H1 (cell line): ENCODE measurements around the gene GTF2IRD1. TPM values are rescaled to one million over a fixed set of nuclear protein-coding genes. Genes with fewer than 3 reads are reported as not detected.

Source experiments
- CTCF ChIA-PET: fragments of 300-600 bp; sonication (Branson Sonifier 250); formaldehyde crosslinking; loops from one replicate; lab custom pipeline; 2021; ENCODE audit not compliant: partially characterized antibody; lab: Charles Lee
- POLR2A ChIA-PET: fragments of 300-600 bp; sonication (Branson Sonifier 250); formaldehyde crosslinking; loops from one replicate; lab custom pipeline; 2021; ENCODE audit warnings: inconsistent platforms; ENCODE audit not compliant: partially characterized antibody; lab: Charles Lee
- DNase-seq, 2 experiments: peaks; one replicate each; pipeline versions ENCODE4 v3.0.0 to v3.0.0-alpha.2; 2010 to 2022; ENCODE audit warnings: low spot score in 2 of 2, low read depth in 1 of 2, mixed read lengths in 1 of 2
- FAIRE-seq: peaks from 2 replicates; lab custom pipeline; 2011; peaks lifted over from hg19 to GRCh38; lab: Jason Lieb, UNC
- H2AFZ ChIP-seq: 2 replicates; pipeline ENCODE4 v1.8.1; 2012; ENCODE audit warnings: low read length, inconsistent platforms
- H2AK5ac ChIP-seq: 2 replicates; pipeline ENCODE4 v1.6.1; 2013; ENCODE audit warnings: low read depth, low read length
- H2BK120ac ChIP-seq: replicated peaks from 2 replicates; pipeline ENCODE3; 2013; ENCODE audit warnings: low read depth, low read length, inconsistent platforms
- H2BK12ac ChIP-seq: 2 replicates; pipeline ENCODE4 v1.6.1; 2013; ENCODE audit warnings: low read depth, low read length
- H2BK15ac ChIP-seq: 2 replicates; pipeline ENCODE4 v1.6.1; 2013; ENCODE audit warnings: low read length
- H2BK20ac ChIP-seq: 2 replicates; pipeline ENCODE4 v1.6.1; 2013; ENCODE audit warnings: low read length
- H2BK5ac ChIP-seq: 2 replicates; pipeline ENCODE4 v1.6.1; 2013; ENCODE audit warnings: low read depth, low read length
- H3K14ac ChIP-seq: 2 replicates; pipeline ENCODE4 v1.6.1; 2013; ENCODE audit warnings: inconsistent platforms; ENCODE audit not compliant: insufficient read length
- H3K18ac ChIP-seq: 2 replicates; pipeline ENCODE4 v1.6.1; 2013; ENCODE audit warnings: low read length; ENCODE audit errors: extremely low read depth
- H3K23ac ChIP-seq: 2 replicates; pipeline ENCODE4 v1.6.1; 2013; ENCODE audit warnings: inconsistent platforms; ENCODE audit not compliant: insufficient read length
- H3K23me2 ChIP-seq: 2 replicates; pipeline ENCODE4 v1.6.1; 2013; ENCODE audit warnings: low read depth, low read length
- H3K27ac ChIP-seq: 2 replicates; pipeline ENCODE4 v1.6.1; 2011; ENCODE audit warnings: low read depth, low read length, inconsistent platforms
- H3K27me3 ChIP-seq, 4 experiments: replicated peaks in 1 of 4; 1 replicate in 1 of 4; 2 replicates in 3 of 4; pipeline versions ENCODE4 v1.6.1 to v1.8.1; 2011 to 2013; ENCODE audit warnings: low read length in 3 of 4, mild to moderate bottlenecking in 3 of 4, inconsistent platforms in 2 of 4, mixed read lengths in 2 of 4, moderate library complexity in 1 of 4; ENCODE audit not compliant: control insufficient read depth in 3 of 4, insufficient read depth in 3 of 4; ENCODE audit errors: extremely low read depth in 1 of 4
- H3K36me3 ChIP-seq, 4 experiments: 2 replicates each; pipeline versions ENCODE4 v1.6.1 to v1.8.1; 2011 to 2013; ENCODE audit warnings: mild to moderate bottlenecking in 4 of 4, low read length in 3 of 4, moderate library complexity in 2 of 4, control low read depth in 1 of 4, inconsistent platforms in 1 of 4; ENCODE audit not compliant: insufficient read depth in 4 of 4, control insufficient read depth in 2 of 4
- H3K4ac ChIP-seq: replicated peaks from 2 replicates; pipeline ENCODE3; 2013; ENCODE audit warnings: low read length, low read depth, mixed read lengths, inconsistent platforms; ENCODE audit not compliant: insufficient read length
- H3K4me1 ChIP-seq, 4 experiments: replicated peaks in 1 of 4; 1 replicate in 1 of 4; 2 replicates in 3 of 4; pipeline versions ENCODE4 v1.6.1 to v1.8.1; 2011 to 2013; ENCODE audit warnings: low read length in 3 of 4, inconsistent platforms in 2 of 4, mixed read lengths in 1 of 4; ENCODE audit not compliant: insufficient read depth in 4 of 4, control insufficient read depth in 3 of 4
- H3K4me2 ChIP-seq, 2 experiments: 2 replicates each; pipeline versions ENCODE4 v1.6.1 to v1.8.1; 2011 to 2013; ENCODE audit warnings: low read depth in 2 of 2, low read length in 2 of 2, control low read depth in 1 of 2, inconsistent platforms in 1 of 2, mild to moderate bottlenecking in 1 of 2; ENCODE audit not compliant: insufficient read depth in 1 of 2
- H3K4me3 ChIP-seq, 4 experiments: fragments of 200-600, 300-600 bp in 1 of 4; sonication (generic), shearing (Covaris generic), sonication (Bioruptor Twin) in 1 of 4; 2 replicates each; pipeline versions ENCODE4 v1.5.1 to v1.8.1; 2011 to 2016; ENCODE audit warnings: low read length in 4 of 4, low read depth in 3 of 4, control low read depth in 2 of 4, inconsistent platforms in 2 of 4, mild to moderate bottlenecking in 2 of 4, mixed read lengths in 1 of 4, moderate library complexity in 1 of 4; ENCODE audit not compliant: insufficient read depth in 2 of 4; ENCODE audit errors: extremely low read depth in 1 of 4
- H3K56ac ChIP-seq: replicated peaks from 2 replicates; pipeline ENCODE3; 2013; ENCODE audit warnings: low read depth, mild to moderate bottlenecking, mixed read lengths, low read length, inconsistent platforms; ENCODE audit not compliant: insufficient read length
- H3K79me1 ChIP-seq: 2 replicates; pipeline ENCODE4 v1.6.1; 2013; ENCODE audit warnings: low read depth, low read length, control low read depth
- H3K79me2 ChIP-seq, 2 experiments: 2 replicates each; pipeline versions ENCODE4 v1.6.1 to v1.8.1; 2012 to 2013; ENCODE audit warnings: low read length in 2 of 2, mild to moderate bottlenecking in 2 of 2, inconsistent platforms in 1 of 2; ENCODE audit not compliant: insufficient read depth in 2 of 2, control insufficient read depth in 1 of 2
- H3K9ac ChIP-seq, 4 experiments: replicated peaks in 1 of 4; 1 replicate in 1 of 4; 2 replicates in 3 of 4; pipeline versions ENCODE4 v1.6.1 to v1.8.1; 2011 to 2013; ENCODE audit warnings: low read depth in 3 of 4, low read length in 3 of 4, control low read depth in 2 of 4, mild to moderate bottlenecking in 2 of 4, moderate library complexity in 2 of 4, inconsistent platforms in 1 of 4; ENCODE audit errors: extremely low read depth in 1 of 4
- H3K9me3 ChIP-seq, 2 experiments: 2 replicates each; pipeline versions ENCODE4 v1.6.1 to v1.8.1; 2012 to 2013; ENCODE audit warnings: mild to moderate bottlenecking in 2 of 2, moderate library complexity in 2 of 2, control low read depth in 1 of 2, inconsistent platforms in 1 of 2, low read depth in 1 of 2, low read length in 1 of 2, mixed read lengths in 1 of 2; ENCODE audit not compliant: insufficient read depth in 2 of 2
- H4K20me1 ChIP-seq, 2 experiments: replicated peaks in 1 of 2; 2 replicates each; pipeline versions ENCODE3 to v1.8.1; 2011 to 2013; ENCODE audit warnings: inconsistent platforms in 2 of 2, low read length in 2 of 2, mild to moderate bottlenecking in 1 of 2; ENCODE audit not compliant: insufficient read depth in 2 of 2, control insufficient read depth in 1 of 2
- H4K5ac ChIP-seq: 2 replicates; pipeline ENCODE4 v1.6.1; 2013; ENCODE audit warnings: low read length, low read depth, mixed read lengths, inconsistent platforms; ENCODE audit not compliant: insufficient read length
- H4K8ac ChIP-seq: 2 replicates; pipeline ENCODE4 v1.8.0; 2013; ENCODE audit warnings: mild to moderate bottlenecking, moderate library complexity, low read length, inconsistent platforms; ENCODE audit not compliant: insufficient read depth; ENCODE audit errors: extremely low read depth
- H4K91ac ChIP-seq: replicated peaks from 2 replicates; pipeline ENCODE3; 2013; ENCODE audit warnings: low read length, mixed read lengths, inconsistent platforms; ENCODE audit not compliant: insufficient read length
- CBX5 ChIP-seq: fragments of 300-800, 300-1000 bp; sonication (generic); IDR thresholded peaks from 2 replicates; pipeline ENCODE4 v1.7.1; 2016; ENCODE audit warnings: antibody characterized with exemption, low read length, low read depth
- EZH2 ChIP-seq: fragments of 200-600 bp; sonication (generic); IDR thresholded peaks from 2 replicates; pipeline ENCODE4 v1.7.1; 2012; ENCODE audit warnings: low read depth, mild to moderate bottlenecking, moderate library complexity, low read length, inconsistent platforms; ENCODE audit not compliant: severe bottlenecking
- KDM1A ChIP-seq: fragments of 200-600, 300-600 bp; sonication (generic); IDR thresholded peaks from 2 replicates; pipeline ENCODE4 v1.7.1; 2016; ENCODE audit warnings: mild to moderate bottlenecking, low read length, borderline replicate concordance
- RNF2 ChIP-seq: fragments of 200-900, 300-1000 bp; sonication (generic); IDR thresholded peaks from 2 replicates; pipeline ENCODE4 v1.7.1; 2016; ENCODE audit warnings: borderline replicate concordance, low read depth, mild to moderate bottlenecking, antibody characterized with exemption, low read length; ENCODE audit not compliant: poor library complexity, severe bottlenecking; ENCODE audit errors: missing control alignments
- SAP30 ChIP-seq: fragments of 300-600 bp; sonication (generic); IDR thresholded peaks from 2 replicates; pipeline ENCODE4 v1.7.1; 2012; ENCODE audit warnings: low read length, moderate library complexity, mild to moderate bottlenecking, inconsistent platforms; ENCODE audit not compliant: insufficient read depth, insufficient replicate concordance
- WGBS, 2 experiments: shearing (Covaris generic) in 1 of 2; methylation state at CpG; one replicate each; pipeline versions ENCODE4 v1.1.6 to v1.1.7; 2013 to 2015; ENCODE audit warnings: low lambda C conversion rate in 2 of 2, mixed read lengths in 2 of 2, inconsistent platforms in 1 of 2, low coverage in 1 of 2, missing lambda C conversion rate in 1 of 2; ENCODE audit not compliant: insufficient replicate concordance in 2 of 2, insufficient coverage in 1 of 2, insufficient read length in 1 of 2; ENCODE audit errors: extremely low coverage in 1 of 2, missing lambda C conversion rate in 1 of 2; 5-methylcytosine and 5-hydroxymethylcytosine counted together
- polyA plus RNA-seq, 7 experiments: library from polyadenylated mRNA; depleted of rRNA in 3 of 7; stranded (reverse) in 5 of 7; unstranded in 2 of 7; fragments of >200 nt in 5 of 7; fragments of 200-250 nt in 2 of 7; gene quantifications; 1 replicate in 5 of 7; 2 replicates in 1 of 7; 4 replicates in 1 of 7; pipeline versions ENCODE4 v1.2.1 to v1.2.3, GENCODE V29; 2011 to 2013; ENCODE audit warnings: missing spikeins in 2 of 7, mixed read lengths in 2 of 7
- total RNA-seq: library from RNA; stranded (reverse); fragmentation: NEBNext Ultra II Directional; extraction: Animal tissue kit (Norgen Biotek cat#: 25700); gene quantifications from 2 replicates; pipeline ENCODE4 v1.2.1, GENCODE V29; 2021

The GTF2IRD1 gene
- total and polyA plus RNA-seq, 2 of the 8 experiments (the other 6 are each of a cell fraction or from before 2014, with no cell fraction given), result 27.4 to 45.4 TPM

DNA sequence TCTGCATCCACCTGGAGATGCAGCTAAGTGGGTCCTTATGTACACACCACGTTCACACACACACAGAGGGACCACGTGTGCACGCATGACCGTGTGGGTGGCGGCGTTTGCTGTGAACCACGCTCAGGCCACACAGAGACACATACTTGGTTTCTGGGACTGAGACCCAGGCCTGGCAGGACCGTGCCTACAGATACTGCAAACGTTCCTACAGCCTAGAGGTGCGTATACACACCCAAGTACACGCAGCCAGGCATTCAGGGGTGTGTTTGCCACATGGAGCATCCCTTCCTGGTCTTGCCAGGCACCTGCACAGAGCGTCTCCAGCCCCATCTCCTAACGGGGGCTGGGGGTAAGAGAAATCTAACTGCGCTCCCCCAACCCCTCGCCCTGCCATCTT, 49.0 kb upstream of the GTF2IRD1 start:
- Histone ChIP-seq H2AFZ (no peak overlapping the region), H2AK5ac (0 out of 2 replicates have a peak overlapping the region, but pooled peaks have one; percentile 28)
- TF ChIP-seq CBX5 (no peak), SAP30 (no peak), RNF2 (no peak), KDM1A (no peak), EZH2 (no peak)

More for the DNA sequence above, 49.0 kb upstream of the GTF2IRD1 start:
- no peak overlapping the region for H4K5ac ChIP-seq
- H3K4me2 ChIP-seq, result no peak overlapping the region
- no peak overlapping the region for H3K56ac ChIP-seq
- H3K4me1 ChIP-seq, result peaks cover 0 to 5% (median under 1%) of the 10 kb centered on the region in 4 experiments; a peak in 3 of 7 replicates
- ChIA-PET CTCF (interaction anchor here (0.6 to 4.8 kb wide), 41 partner anchors 8 to 469 kb away, joined by 3 to 44 read pairs (median 5); no protein-coding TSS in a partner anchor), POLR2A (interaction anchor here (1.1 to 1.3 kb wide), 5 partner anchors 13 to 198 kb away, joined by 3 to 8 read pairs (median 3); no protein-coding TSS in a partner anchor)
- peak overlapping the region; percentile 54 for H2BK5ac ChIP-seq
- no peaks in the 10 kb centered on the region for H4K20me1 ChIP-seq
- no peak overlapping the region for H3K23ac ChIP-seq
- peaks cover 0 to 16% (median 4%) of the 10 kb centered on the region in 4 experiments; a peak in 4 of 8 replicates for H3K36me3 ChIP-seq
- H3K14ac ChIP-seq, result no peak overlapping the region
- no peak overlapping the region for H3K4ac ChIP-seq
- no peaks in the 10 kb centered on the region for H3K79me2 ChIP-seq
- WGBS, 2 experiments, result 89% methylated on average over 14 of the region's 15 CpGs; no CpG with 5 or more reads in 1 of the 2 experiments
- H3K23me2 ChIP-seq, result no peaks in the 10 kb centered on the region
- peak overlapping the region; percentile 53; the same call in 1 of the 2 replicates for H2BK15ac ChIP-seq
- FAIRE-seq (no peak), DNase-seq (no peak)
- H3K9ac ChIP-seq, result no peak overlapping the region
- no peak overlapping the region for H3K18ac ChIP-seq
- no peaks in the 10 kb centered on the region for H3K27me3 ChIP-seq
- no peak overlapping the region for H2BK120ac ChIP-seq
- H3K4me3 ChIP-seq, result no peak overlapping the region
- H4K91ac ChIP-seq, result no peak overlapping the region
- no peak overlapping the region; the same call in 1 of the 2 replicates for H4K8ac ChIP-seq
- no peak overlapping the region for H2BK20ac ChIP-seq
- H3K27ac ChIP-seq, result no peak overlapping the region
- no peaks in the 10 kb centered on the region for H3K79me1 ChIP-seq
- no peaks in the 10 kb centered on the region for H3K9me3 ChIP-seq
- H2BK12ac ChIP-seq, result no peak overlapping the region
